ENCODE results near the gene TBCCD1. TPM values are rescaled to one million over a fixed set of nuclear protein-coding genes. Genes with fewer than 3 reads are reported as not detected.

TBCCD1 gene
- total RNA-seq, 2 donors from 2014 or later: 10.4 to 14.3 TPM

DNA sequence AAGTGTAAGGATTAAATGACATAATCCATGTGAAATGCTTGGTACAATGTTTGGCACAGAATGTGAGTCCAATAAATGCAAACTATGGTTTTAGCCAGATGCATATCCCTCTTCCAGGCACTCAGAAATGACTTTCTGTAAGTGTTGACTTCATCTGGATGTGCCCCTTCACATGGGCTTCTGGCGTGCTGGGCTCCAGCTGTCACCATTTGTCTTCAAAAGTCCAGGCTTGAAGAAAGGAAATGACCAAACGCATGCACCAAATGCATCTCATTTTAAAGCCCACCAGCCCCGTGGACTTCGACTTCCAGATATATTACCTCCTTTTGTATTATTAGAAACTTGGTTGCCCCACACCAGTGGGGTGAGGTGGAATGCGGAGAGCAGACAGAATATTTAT is 46.7 kb downstream of the TBCCD1 start:
- Histone ChIP-seq H3K9me3 (no peaks in the 10 kb centered on the region), H3K27me3 (no peaks in the 10 kb centered on the region), H3K27ac (no peak overlapping the region), H3K36me3 (no peaks in the 10 kb centered on the region), H3K4me1 (no peaks in the 10 kb centered on the region), H3K4me3 (no peak overlapping the region), H3K9ac (ENCODE audit: low read depth in 2 of 2, low read length in 2 of 2) (no peak overlapping the region)
- intact Hi-C loops (cut with DNase I): no loop called here
- TF ChIP-seq, protein P1, sequence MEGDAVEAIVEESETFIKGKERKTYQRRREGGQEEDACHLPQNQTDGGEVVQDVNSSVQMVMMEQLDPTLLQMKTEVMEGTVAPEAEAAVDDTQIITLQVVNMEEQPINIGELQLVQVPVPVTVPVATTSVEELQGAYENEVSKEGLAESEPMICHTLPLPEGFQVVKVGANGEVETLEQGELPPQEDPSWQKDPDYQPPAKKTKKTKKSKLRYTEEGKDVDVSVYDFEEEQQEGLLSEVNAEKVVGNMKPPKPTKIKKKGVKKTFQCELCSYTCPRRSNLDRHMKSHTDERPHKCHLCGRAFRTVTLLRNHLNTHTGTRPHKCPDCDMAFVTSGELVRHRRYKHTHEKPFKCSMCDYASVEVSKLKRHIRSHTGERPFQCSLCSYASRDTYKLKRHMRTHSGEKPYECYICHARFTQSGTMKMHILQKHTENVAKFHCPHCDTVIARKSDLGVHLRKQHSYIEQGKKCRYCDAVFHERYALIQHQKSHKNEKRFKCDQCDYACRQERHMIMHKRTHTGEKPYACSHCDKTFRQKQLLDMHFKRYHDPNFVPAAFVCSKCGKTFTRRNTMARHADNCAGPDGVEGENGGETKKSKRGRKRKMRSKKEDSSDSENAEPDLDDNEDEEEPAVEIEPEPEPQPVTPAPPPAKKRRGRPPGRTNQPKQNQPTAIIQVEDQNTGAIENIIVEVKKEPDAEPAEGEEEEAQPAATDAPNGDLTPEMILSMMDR (IDR thresholded peaks at IDR 0.05): no peak
- no peak for DNase-seq

- no peak for DNase-seq
- TF ChIP-seq, protein P1 (IDR thresholded peaks at IDR 0.05): no peak
- no peaks in the 10 kb centered on the region for H3K9me3 ChIP-seq
- H3K4me1 ChIP-seq: no peaks in the 10 kb centered on the region
- H3K36me3 ChIP-seq: no peaks in the 10 kb centered on the region
- intact Hi-C loops (cut with DNase I): no loop called here
- no peaks in the 10 kb centered on the region for H3K27me3 ChIP-seq
- H3K9ac ChIP-seq (ENCODE audit: low read depth in 2 of 2, low read length in 2 of 2): no peak overlapping the region
- no peak overlapping the region for H3K4me3 ChIP-seq
- no peak overlapping the region for H3K27ac ChIP-seq
Measured at GRCh38 chr3:186519021-186519658, 48.0 kb downstream of the TBCCD1 start.

DNA sequence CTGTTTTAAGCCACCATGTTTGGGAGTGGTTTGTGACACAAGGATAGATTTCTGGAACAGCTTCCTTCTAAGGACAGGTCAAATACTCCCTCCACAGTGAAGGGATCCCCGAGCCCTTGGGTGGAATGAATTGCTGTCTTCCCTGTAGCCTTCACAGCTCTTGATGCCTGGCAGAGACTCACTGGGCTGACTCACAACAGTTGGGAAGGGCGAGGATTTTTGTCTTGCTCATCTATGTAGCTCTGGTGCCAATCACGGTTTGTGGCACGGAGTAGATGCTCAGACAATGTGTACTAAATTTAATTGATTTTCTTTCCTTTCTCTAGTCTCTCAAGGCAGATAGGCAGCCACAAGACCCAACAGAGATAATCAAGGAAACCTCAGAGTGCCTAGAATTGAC is 49.9 kb downstream of the TBCCD1 start:
- intact Hi-C loops (cut with DNase I): no loop called here

GRCh38 chr3:186516646-186517045 is 50.5 kb downstream of the TBCCD1 start:
- no peaks in the 10 kb centered on the region for H3K36me3 ChIP-seq
- H3K9ac ChIP-seq (ENCODE audit: low read depth in 2 of 2, low read length in 2 of 2): no peak overlapping the region
- no peak overlapping the region for H3K4me3 ChIP-seq
- intact Hi-C loops (cut with DNase I): no loop called here
- H3K27me3 ChIP-seq: no peaks in the 10 kb centered on the region
- no peaks in the 10 kb centered on the region for H3K9me3 ChIP-seq
- no peak overlapping the region for H3K27ac ChIP-seq
- TF ChIP-seq, protein P1 (IDR thresholded peaks at IDR 0.05): no peak
- no peak for DNase-seq
- H3K4me1 ChIP-seq: no peaks in the 10 kb centered on the region

More for the DNA sequence above, 49.9 kb downstream of the TBCCD1 start:
- Histone ChIP-seq H3K9me3 (no peaks in the 10 kb centered on the region), H3K9ac (ENCODE audit: low read depth in 2 of 2, low read length in 2 of 2) (no peak overlapping the region), H3K27me3 (no peaks in the 10 kb centered on the region), H3K4me3 (no peak overlapping the region), H3K36me3 (no peaks in the 10 kb centered on the region), H3K27ac (no peak overlapping the region), H3K4me1 (no peaks in the 10 kb centered on the region)
- TF ChIP-seq, protein P1 (IDR thresholded peaks at IDR 0.05): no peak
- no peak for DNase-seq

- Histone ChIP-seq H3K27me3 (no peaks in the 10 kb centered on the region), H3K36me3 (no peaks in the 10 kb centered on the region), H3K4me3 (no peak overlapping the region), H3K4me1 (no peaks in the 10 kb centered on the region), H3K9me3 (no peaks in the 10 kb centered on the region), H3K27ac (no peak overlapping the region), H3K9ac (ENCODE audit: low read depth in 2 of 2, low read length in 2 of 2) (no peak overlapping the region)
- TF ChIP-seq, protein P1 (IDR thresholded peaks at IDR 0.05): no peak
- intact Hi-C loops (cut with DNase I): no loop called here
- DNase-seq: no peak
Measured at GRCh38 chr3:186515125-186515524, 52.0 kb downstream of the TBCCD1 start.

All from colonic mucosa (tissue), 4 donors.